GM19099 (cell line): ENCODE data around the gene EIF4G1.

Source experiments
- POLR2A ChIP-seq: IDR thresholded peaks from 3 replicates; pipeline ENCODE4 v1.6.1; 2011; ENCODE audit warnings: low read depth; ENCODE audit not compliant: insufficient read length; ENCODE audit errors: extremely low read depth

Gene EIF4G1

DNA sequence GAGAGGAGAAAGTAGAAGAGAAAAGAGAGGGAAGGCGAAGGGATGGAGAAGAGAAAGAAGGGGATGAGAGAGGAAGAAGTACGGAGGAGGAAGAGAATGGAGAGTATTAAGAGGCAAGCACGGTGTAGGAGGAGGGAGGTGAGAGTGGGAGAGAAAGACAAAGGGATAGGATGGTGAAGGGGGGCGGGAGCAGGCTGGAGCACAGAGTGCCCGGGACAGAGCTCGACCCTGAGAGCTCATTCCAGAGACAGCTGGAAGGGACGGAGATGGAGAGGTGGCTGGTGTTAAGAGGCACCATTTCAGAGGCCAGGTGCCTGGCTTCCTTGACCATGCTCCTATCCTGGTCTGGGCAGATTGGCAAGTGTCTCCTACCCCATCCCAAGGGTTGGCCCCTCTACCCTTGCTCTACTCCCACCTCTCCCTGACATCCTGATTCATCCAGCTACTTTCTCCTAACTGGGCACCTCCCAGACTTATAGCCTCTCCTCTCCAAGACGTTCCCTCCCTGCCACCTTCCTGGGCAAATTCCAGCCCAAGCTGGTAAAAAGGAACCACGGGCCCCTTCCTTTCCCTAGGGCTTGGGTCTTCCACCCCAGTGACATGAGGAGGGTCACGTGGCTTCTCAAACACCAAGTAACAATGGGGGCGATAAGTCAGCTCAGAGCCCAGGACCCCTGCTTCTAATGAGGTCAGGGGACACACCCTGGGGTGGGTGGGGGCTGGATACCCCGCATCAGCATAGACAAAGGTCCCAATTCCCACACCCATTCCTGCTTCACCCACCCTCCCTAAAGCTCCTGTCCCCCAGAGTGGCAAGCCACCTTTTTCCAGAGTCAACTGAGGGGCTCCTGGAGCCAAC lies 45.9 kb downstream of the EIF4G1 start:
- TF ChIP-seq POLR2A = no peak

DNA sequence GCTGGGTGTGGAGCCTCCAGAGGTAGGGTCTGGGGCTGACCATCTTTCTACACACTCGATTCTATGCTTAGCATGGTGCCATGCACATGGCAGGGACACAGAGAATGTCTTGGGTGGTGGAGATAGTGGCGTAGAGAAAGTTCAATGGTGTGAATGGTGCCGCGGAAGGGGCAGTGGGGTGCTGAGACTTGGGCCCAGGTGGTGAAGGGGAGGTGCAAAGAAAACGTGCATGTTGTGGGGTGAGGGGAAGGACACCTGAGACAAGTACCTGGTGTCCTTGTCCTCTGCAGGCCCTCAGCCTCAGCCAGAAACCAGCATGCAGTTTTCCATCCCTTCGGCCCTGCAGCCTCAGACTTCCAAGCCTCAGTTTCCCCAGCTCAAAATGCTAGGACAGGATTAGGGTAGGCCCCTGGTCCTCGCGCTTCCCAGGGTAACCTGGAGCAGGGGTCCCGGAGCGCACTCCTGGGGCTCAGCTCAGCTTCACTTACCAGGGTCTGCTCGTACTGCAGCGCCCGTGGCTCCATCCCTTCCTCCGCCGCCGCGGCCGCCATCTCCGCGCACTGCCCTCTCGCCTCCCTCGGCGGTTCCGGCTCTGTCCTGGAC lies 46.6 kb downstream of the EIF4G1 start:
- TF ChIP-seq POLR2A = no peak

DNA sequence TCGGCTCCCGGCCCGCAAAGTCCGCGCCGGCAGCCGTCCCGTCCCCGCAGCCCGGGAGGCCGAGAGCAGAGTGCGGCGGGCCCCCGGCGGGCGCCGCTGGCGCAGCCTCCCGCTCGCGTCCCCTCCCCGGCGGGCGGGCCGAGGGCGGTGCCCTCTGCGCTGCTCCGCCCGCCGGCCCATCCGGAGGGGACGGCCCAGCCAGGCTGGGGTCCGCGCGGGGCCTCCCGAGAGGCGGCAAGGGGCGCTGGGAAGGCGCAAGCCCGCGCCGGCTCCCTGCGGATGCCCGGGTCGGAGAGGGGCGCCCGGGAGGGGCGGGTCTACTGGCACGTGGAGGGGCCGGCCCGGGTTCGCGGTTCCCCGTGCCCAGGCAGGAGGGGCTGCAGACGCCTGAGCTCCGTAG lies 47.1 kb downstream of the EIF4G1 start, which contains the start of the genes CLCN2 and POLR2H:
TSS of gene CLCN2 (minus strand) at position 74 of the 400 bp plus-strand sequence. CDS start 126 bp downstream, outside the sequence.
TSS of gene POLR2H (plus strand) at position 179 of the 400 bp plus-strand sequence. CDS start 1,783 bp downstream, outside the sequence.
- peak; percentile 49 for TF ChIP-seq POLR2A

DNA sequence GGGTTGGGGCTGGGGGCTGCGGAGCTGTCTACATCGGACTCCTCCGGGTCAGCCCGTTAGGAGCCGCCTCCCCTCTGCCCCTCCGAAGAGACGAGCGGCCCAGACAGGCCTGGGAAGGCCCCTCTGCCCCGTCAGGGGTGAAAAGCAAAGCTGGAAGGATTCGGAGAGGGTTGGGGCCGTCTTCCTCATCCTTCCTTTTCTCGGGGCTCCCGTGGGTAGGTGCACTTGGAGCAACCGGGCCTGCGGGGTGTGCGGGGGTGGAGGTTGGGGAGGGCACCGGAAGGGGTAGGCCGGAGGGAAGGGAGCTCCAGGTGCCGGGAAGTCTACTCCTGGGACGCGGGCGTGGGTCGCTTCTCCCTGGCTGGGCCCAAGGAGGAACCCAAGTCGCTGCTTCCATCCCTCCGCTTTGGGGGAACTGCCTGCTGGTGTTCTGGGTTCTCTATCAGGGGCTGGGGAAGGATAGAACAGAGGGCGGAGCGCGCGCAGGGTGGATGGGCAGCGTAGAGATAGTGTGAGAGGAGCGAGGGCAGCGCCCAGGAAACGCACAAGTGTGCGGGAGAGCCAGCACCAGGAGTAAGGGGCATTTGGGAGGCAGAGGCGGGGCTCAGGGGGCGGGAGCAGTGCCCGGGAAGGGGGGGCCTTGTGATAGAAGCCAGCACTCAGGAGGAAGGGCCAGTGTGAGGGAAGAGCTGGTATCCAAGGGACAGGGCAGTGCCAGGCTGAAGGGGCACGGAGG lies 47.7 kb downstream of the EIF4G1 start:
- no peak for TF ChIP-seq POLR2A

DNA sequence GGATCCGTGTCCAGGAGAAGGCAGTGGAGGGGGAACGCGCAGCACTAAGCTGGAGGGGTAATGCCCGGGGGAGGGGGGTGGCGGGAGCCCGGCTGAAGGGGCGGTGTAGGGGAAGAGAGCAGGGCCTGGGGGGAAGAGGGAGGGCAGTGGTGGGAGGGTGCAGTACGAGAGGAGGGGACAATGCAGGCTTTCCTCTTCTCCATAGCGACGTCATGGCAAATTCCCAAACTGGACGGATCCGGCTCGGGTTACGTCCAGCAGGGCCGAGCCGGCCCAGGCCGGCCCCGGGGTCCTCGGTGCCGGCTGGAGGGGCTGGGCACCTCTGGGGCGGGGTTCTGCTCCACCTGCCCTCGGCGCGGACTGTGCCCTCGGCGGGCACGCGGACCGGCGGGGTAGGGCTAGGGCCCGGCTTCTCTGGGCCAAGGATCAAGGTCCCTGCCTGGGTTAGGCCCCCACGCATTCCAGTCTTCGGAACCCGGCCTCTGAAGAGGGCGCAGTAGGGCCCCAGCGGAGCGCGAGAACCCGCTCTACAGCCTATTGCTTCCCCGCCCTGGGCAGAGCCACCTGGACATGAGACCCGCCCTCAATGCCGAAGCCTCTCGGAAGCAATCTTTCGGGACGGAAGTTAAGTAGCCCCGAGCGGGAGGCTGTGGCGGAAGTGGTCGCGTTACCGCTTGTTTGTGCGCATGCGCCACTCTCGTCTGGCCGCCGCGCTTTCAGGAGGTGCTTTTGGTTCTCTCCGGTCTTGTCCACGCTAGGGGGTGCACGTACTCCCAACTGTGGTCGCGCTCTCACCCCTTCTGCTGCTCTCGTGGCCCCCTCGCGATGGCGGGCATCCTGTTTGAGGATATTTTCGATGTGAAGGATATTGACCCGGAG lies 48.5 kb downstream of the EIF4G1 start:
- peak; percentile 77 for TF ChIP-seq POLR2A

DNA sequence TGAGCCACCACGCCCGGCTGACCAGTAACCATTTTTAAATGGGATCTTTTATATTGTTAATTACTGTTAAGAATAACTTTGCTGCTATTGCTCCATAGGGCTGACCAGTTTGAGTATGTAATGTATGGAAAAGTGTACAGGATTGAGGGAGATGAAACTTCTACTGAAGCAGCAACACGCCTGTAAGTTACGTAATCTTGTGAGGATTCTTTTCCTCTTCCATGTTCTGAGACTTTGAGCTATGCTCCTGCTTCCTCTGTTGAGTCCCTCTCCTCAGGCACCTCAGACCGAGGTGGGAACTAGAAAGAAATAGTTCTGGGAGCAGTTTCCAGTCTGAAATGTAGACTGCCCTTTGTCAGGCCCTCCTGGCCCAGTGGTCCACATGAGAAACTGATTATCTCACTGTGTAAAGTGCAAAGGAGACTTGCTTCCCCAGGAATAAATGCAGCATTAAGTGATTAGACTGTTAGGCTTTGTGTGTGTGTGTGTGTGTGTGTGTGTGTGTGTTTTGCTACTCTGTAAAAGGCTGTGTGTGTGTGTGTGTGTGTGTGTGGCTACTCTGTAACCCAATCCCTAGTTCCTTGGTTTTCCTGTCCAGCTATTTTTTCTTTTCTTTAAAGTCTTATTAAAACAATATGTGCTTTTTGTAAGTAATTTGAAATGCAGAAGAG lies 52.3 kb downstream of the EIF4G1 start:
- TF ChIP-seq POLR2A = no peak

DNA sequence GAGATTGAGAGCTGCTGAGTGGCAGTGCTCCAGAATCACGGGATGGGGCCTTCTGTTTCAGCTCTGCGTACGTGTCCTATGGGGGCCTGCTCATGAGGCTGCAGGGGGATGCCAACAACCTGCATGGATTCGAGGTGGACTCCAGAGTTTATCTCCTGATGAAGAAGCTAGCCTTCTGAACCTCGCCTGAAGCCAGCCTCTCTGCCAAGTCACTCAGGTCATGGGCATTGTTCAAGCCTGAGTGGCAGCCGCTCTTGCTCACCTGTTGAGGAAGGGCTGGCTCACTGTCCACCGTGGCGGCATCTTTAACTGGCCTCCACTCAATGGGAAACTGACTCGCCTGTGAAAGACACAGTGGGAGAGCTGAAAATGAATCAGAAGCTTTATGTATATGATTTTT lies 53.7 kb downstream of the EIF4G1 start:
- no peak for TF ChIP-seq POLR2A

DNA sequence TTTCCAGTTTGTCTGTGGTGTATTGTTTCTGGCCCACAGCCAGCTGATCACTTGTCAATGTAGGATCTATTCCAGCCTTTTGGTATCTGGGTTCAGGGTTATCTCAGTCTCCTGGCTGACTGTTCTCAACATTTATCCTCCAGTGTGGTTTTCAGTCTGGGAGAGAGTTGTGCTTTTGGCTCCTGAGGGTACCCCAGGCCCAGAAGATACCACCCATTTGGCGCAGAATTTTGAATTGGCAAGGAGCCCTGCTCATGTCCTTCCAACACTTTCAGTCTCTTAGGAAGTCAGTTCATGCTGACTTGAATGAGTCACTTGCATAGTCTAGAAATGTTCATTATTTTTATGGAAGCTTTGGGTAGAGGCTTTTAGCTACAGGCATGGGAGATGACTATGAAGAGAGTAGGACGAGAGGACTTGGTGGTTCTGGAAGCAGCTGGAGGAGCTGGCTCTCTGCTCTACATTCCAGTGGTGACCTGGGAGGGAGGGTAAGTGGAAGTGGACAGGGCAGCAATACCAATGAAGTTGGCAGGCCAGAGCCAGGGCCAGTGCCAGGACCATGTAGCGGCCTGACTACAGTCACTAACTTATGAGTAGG lies 54.3 kb downstream of the EIF4G1 start:
- no peak for TF ChIP-seq POLR2A

DNA sequence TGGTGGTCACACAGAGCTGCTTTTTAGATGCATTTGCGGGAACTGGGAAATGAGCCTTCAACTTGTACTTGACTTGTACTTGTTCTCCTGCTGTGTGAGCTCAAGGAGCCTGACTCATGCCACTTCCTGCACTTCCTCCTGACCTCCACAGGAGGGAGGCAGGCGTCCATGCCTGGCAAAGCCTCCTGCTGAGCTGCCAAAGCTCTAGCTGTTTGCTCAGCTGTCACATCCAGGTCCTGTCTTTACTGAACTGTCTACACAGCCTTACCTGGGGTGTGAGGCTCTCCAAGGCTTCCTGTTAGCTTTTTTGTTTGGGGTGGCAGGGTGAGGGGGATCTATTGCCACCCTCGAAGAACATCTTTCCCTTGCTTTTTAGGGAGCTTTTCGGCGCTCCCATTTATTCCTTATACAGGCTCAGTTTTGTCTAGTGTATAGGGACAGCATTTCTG lies 57.2 kb downstream of the EIF4G1 start:
- TF ChIP-seq POLR2A = no peak

DNA sequence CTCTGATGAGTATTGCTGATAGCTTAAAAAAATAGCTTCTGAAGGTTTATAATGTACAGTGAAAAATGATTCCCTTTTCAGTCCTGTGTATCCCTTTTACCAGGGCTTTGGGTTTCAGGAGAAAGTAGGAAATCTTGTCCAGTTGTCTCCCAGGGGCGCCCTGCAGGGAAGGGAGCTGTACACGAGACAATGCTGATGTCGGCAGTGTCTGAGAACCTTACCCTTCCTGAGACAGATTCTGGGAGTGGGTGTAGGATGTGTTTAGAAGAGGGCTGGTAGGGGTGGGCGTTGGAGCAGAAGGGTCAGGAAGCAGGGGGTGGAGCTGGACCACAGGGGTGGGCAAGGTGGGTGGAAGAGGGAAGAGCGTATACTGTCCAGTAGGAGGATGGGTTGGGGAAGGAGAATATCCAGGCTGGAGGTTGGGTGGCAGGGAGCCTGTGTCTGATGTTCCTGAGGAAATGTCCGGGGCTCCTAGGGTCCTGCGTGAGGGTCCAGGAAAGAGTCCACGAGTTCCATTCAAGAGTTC lies 58.0 kb downstream of the EIF4G1 start:
- no peak for TF ChIP-seq POLR2A

DNA sequence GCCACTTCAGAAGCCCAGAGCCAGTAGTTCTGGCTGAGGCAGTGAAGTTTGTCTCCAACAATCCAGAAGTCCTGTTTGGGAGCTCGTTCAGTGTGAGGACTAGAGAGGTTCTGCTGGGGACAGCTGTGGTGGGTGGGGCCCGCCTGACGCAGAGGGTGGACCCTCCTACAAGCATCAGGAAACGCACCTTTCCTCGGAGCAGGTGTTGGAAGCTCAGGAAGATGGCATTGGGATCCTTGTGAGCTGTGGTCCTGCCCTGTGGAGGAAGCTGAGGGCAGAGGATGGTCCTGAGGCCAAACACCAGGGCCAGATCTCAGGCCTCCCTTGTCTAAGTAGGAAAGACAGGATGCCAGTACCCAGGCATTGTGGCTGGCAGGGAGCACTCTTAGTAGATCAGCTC lies 58.5 kb downstream of the EIF4G1 start:
- no peak for TF ChIP-seq POLR2A

DNA sequence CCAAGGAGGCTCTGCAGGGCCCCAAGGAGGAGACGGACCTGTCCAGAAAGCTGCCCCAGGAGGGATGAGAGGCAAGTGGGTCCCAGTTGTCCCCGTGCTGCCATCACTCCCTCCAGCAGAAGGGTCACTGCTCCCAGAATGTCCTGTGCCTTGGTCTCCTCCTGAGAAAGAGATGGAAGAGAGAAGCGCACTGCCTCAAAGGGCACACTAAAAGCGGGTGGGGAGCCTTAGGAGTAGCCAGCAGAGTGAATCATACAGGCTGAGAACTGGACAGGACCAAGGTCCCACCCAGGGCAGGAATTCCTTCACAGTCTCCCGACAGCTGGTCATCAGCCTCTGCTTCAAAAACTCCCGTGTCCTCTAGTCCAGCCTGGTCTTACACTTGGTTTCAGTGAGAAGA lies 59.0 kb downstream of the EIF4G1 start:
- no peak for TF ChIP-seq POLR2A

DNA sequence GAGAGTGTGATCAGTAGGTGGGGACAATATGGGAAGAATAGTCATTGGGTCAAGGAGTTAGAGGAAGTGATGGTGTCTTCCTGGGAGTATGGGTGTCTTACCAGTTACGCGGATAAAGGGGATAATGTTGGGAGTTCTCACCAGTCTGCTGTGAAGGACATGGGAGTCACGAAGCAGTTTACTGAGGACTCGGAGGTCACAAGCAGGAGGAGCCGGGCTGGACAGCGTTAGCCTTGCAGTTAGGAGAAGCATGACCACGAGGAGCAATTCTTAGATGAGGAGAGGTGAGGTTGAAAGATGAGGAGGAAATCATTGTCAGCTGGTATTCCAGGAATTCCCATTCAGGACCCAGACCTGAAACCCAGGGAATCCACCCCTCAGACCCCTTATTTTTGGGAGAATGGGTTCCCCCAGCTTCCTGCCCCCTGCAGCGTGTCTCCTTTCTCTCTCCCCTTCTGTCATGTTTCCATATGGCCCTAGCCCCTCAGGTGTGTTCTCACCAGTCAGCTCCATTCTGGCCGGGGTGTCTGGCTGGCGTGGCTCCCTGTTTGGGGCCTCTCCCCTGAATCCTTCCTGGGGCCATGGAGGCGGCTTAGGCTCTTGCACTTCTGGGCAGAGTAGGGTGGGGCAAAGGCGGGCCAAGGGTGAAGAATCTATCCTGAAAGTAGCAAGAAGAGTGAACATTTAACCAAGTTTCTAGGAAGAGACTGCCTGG lies 61.5 kb downstream of the EIF4G1 start:
- TF ChIP-seq POLR2A = no peak
